GM23338 (cell line): ENCODE measurements around the gene HMOX1.

ENCODE experiments used
- CTCF ChIP-seq, 2 experiments: fragments of 200-600 bp in 1 of 2; sonication (generic) in 1 of 2; conservative IDR thresholded peaks; 2 replicates each; pipeline versions ENCODE4 v1.5.1 to v1.6.1; 2016 to 2017; ENCODE audit warnings: antibody characterized with exemption in 2 of 2, low read depth in 2 of 2, mild to moderate bottlenecking in 2 of 2, moderate library complexity in 1 of 2
- EZH2phosphoT487 ChIP-seq: fragments of 200-600 bp; sonication (generic); IDR thresholded peaks from one replicate; pipeline ENCODE4 v1.8.1; 2018; ENCODE audit warnings: antibody characterized with exemption; ENCODE audit not compliant: unreplicated experiment
- REST ChIP-seq: IDR thresholded peaks from one replicate; pipeline ENCODE4 v1.6.1; 2018; ENCODE audit warnings: antibody characterized with exemption; ENCODE audit not compliant: unreplicated experiment

GRCh38 chr22:35376728-35377472 is 4.0 kb upstream of the HMOX1 start:
- no peak for TF ChIP-seq CTCF (conservative IDR thresholded peaks at IDR 0.05; ENCODE audit: low read depth in 2 of 2)
- TF ChIP-seq EZH2phosphoT487 = no peak
- TF ChIP-seq REST = no peak
